ENCODE results near the gene MCTP2. TPM values are rescaled to one million over a fixed set of nuclear protein-coding genes. Genes with fewer than 3 reads are reported as not detected.

MCTP2 gene
- total and polyA plus RNA-seq, 2 of the 8 experiments (the other 6 are each of a cell fraction or from before 2014, with no cell fraction given): 3.4 to 4.5 TPM

GRCh38 chr15:94439158-94439557 is 207.8 kb downstream of the MCTP2 start:
- H2BK120ac ChIP-seq (replicated peaks; ENCODE audit: low read depth, low read length): no peak overlapping the region
- no peak overlapping the region for H2BK15ac ChIP-seq (ENCODE audit: low read length)
- H2AFZ ChIP-seq (ENCODE audit: low read length): no peak overlapping the region
- TF ChIP-seq MAFK (IDR thresholded peaks at IDR 0.05; ENCODE audit: low read depth, low read length): no peak
- TF ChIP-seq ASH2L (IDR thresholded peaks at IDR 0.05; ENCODE audit: low read length): no peak
- no peak for TF ChIP-seq USF2 (IDR thresholded peaks at IDR 0.05; ENCODE audit: low read length)
- no peak for TF ChIP-seq CHD1 (IDR thresholded peaks at IDR 0.05; ENCODE audit: low read depth, low read length)
- TF ChIP-seq KDM1A (IDR thresholded peaks at IDR 0.05; ENCODE audit: borderline replicate concordance, low read length): no peak
- no peaks in the 10 kb centered on the region for H3K9me3 ChIP-seq (ENCODE audit: insufficient read depth in 2 of 2, low read depth in 1 of 2, low read length in 1 of 2)
- no peaks in the 10 kb centered on the region for H3K23me2 ChIP-seq (ENCODE audit: low read depth, low read length)
- no peaks in the 10 kb centered on the region for H4K20me1 ChIP-seq (replicated peaks in 1 of 2; ENCODE audit: control insufficient read depth in 1 of 2, insufficient read depth in 2 of 2, low read length in 2 of 2)
- H3K4me2 ChIP-seq (ENCODE audit: insufficient read depth in 1 of 2, low read depth in 2 of 2, low read length in 2 of 2): no peak overlapping the region
- no peak overlapping the region for H3K27ac ChIP-seq (ENCODE audit: low read depth, low read length)
- H2BK5ac ChIP-seq (ENCODE audit: low read depth, low read length): no peak overlapping the region
- no peak overlapping the region for H2BK20ac ChIP-seq (ENCODE audit: low read length)
- H3K27me3 ChIP-seq (replicated peaks in 1 of 4; ENCODE audit: control insufficient read depth in 3 of 4, extremely low read depth in 1 of 4, insufficient read depth in 3 of 4, low read length in 3 of 4): no peaks in the 10 kb centered on the region
- no peak overlapping the region for H3K14ac ChIP-seq (ENCODE audit: insufficient read length)
- H3K4ac ChIP-seq (replicated peaks; ENCODE audit: insufficient read length, low read depth, low read length): no peak overlapping the region
- H3K4me1 ChIP-seq (replicated peaks in 1 of 4; ENCODE audit: control insufficient read depth in 3 of 4, insufficient read depth in 4 of 4, low read length in 3 of 4): peaks cover 0 to 3% (median 0%) of the 10 kb centered on the region in 4 experiments; a peak in 1 of 7 replicates
- no peak for FAIRE-seq
- H4K8ac ChIP-seq (ENCODE audit: extremely low read depth, insufficient read depth, low read length): no peak overlapping the region
- H3K79me1 ChIP-seq (ENCODE audit: low read depth, low read length): no peaks in the 10 kb centered on the region
- H3K36me3 ChIP-seq (ENCODE audit: control insufficient read depth in 2 of 4, insufficient read depth in 4 of 4, low read length in 3 of 4): no peaks in the 10 kb centered on the region
- 92% methylated on average over 3 of the region's 3 CpGs; no CpG with 5 or more reads in 1 of the 2 experiments for WGBS, 2 experiments (ENCODE audit: extremely low coverage in 1 of 2, insufficient coverage in 1 of 2, insufficient read length in 1 of 2, insufficient replicate concordance in 2 of 2, low coverage in 1 of 2, low lambda C conversion rate in 2 of 2, missing lambda C conversion rate in 1 of 2)
- H2AK5ac ChIP-seq (ENCODE audit: low read depth, low read length): no peak overlapping the region
- no peak overlapping the region for H3K9ac ChIP-seq (replicated peaks in 1 of 4; ENCODE audit: extremely low read depth in 1 of 4, low read depth in 3 of 4, low read length in 3 of 4)
- no peak overlapping the region for H3K4me3 ChIP-seq (ENCODE audit: extremely low read depth in 1 of 4, insufficient read depth in 2 of 4, low read depth in 3 of 4, low read length in 4 of 4)
- ChIA-PET CTCF (ENCODE audit: partially characterized antibody) (no interaction called here), POLR2A (ENCODE audit: partially characterized antibody) (no interaction called here)
- H4K5ac ChIP-seq (ENCODE audit: insufficient read length, low read depth, low read length): no peak overlapping the region
- no peak overlapping the region for H2BK12ac ChIP-seq (ENCODE audit: low read depth, low read length)
- H3K23ac ChIP-seq (ENCODE audit: insufficient read length): no peak overlapping the region
- DNase-seq (ENCODE audit: low read depth in 1 of 2, low spot score in 2 of 2): no peak
- no peak overlapping the region for H4K91ac ChIP-seq (replicated peaks; ENCODE audit: insufficient read length, low read length)
- H3K18ac ChIP-seq (ENCODE audit: extremely low read depth, low read length): no peak overlapping the region
- no peak overlapping the region for H3K56ac ChIP-seq (replicated peaks; ENCODE audit: insufficient read length, low read depth, low read length)
- no peaks in the 10 kb centered on the region for H3K79me2 ChIP-seq (ENCODE audit: control insufficient read depth in 1 of 2, insufficient read depth in 2 of 2, low read length in 2 of 2)
